A549 (cell line): ENCODE data around the gene NT5E. TPM values are rescaled to one million over a fixed set of nuclear protein-coding genes. Genes with fewer than 3 reads are reported as not detected.

Experiments used
- ATAC-seq, 2 experiments: fragments of 200-7000 bp in 1 of 2; fragments of >200 bp in 1 of 2; cut with Nextera tagmentation in 1 of 2; cut with Tn5 transposase in 1 of 2; 3 replicates each; pipeline versions ENCODE4 v1.8.0 to v1.9.1; 2018 to 2020; ENCODE audit warnings: mild to moderate bottlenecking in 1 of 2, moderate library complexity in 1 of 2
- CTCF ChIA-PET: fragments of 300-600 bp; sonication (Branson Sonifier 250); formaldehyde crosslinking; extraction: SDS; loops from one replicate; lab custom pipeline; 2021; ENCODE audit warnings: antibody characterized with exemption, inconsistent platforms; lab: Yijun Ruan, JAX
- POLR2A ChIA-PET: fragments of 350-600 bp; formaldehyde crosslinking; extraction: SDS; loops from one replicate; lab custom pipeline; 2021; ENCODE audit warnings: antibody characterized with exemption, inconsistent platforms; lab: Yijun Ruan, JAX
- DNase-seq, 2 experiments: peaks; one replicate each; pipeline versions ENCODE4 v3.0.0 to v3.0.0-alpha.2; 2011 to 2016; ENCODE audit warnings: low read depth in 1 of 2, low spot score in 1 of 2
- FAIRE-seq: peaks from 2 replicates; lab custom pipeline; 2011; peaks lifted over from hg19 to GRCh38; lab: Jason Lieb, UNC
- H3K27ac ChIP-seq, 2 experiments: fragments of >200 bp; sonication (Bioruptor Twin); formaldehyde crosslinking; 3 replicates each; pipeline ENCODE4 v1.5.1; 2016 to 2017
- H3K4me1 ChIP-seq: fragments of >200 bp; sonication (Bioruptor Twin); formaldehyde crosslinking; 3 replicates; pipeline ENCODE4 v1.6.1; 2016
- H3K4me2 ChIP-seq: fragments of >200 bp; sonication (Bioruptor Twin); formaldehyde crosslinking; 3 replicates; pipeline ENCODE4 v1.6.1; 2016
- H3K4me3 ChIP-seq: fragments of >200 bp; sonication (Bioruptor Twin); formaldehyde crosslinking; 3 replicates; pipeline ENCODE4 v1.5.1; 2016
- H3K9me3 ChIP-seq: fragments of >200 bp; sonication (Bioruptor Twin); formaldehyde crosslinking; 3 replicates; pipeline ENCODE4 v1.6.1; 2016
- CBX2 ChIP-seq: fragments of 200-600 bp; sonication (generic); IDR thresholded peaks from 2 replicates; pipeline ENCODE4 v1.6.1; 2016; ENCODE audit warnings: low read depth, mild to moderate bottlenecking, borderline replicate concordance
- CEBPB ChIP-seq, 2 experiments: fragments of >200 bp in 1 of 2; sonication (Bioruptor Twin) in 1 of 2; formaldehyde crosslinking in 1 of 2; IDR thresholded peaks; 2 replicates each; pipeline ENCODE4 v1.6.1; 2012 to 2016
- CHD4 ChIP-seq: fragments of 200-600 bp; sonication (generic); IDR thresholded peaks from 2 replicates; pipeline ENCODE4 v1.6.1; 2016; ENCODE audit warnings: antibody characterized with exemption, mild to moderate bottlenecking, borderline replicate concordance
- EHF ChIP-seq: fragments of 250-450 bp; sonication (Bioruptor Pico); IDR thresholded peaks from 2 replicates; pipeline ENCODE4 v1.5.0; 2020; ENCODE audit warnings: mild to moderate bottlenecking
- EHMT2 ChIP-seq: fragments of 200-600 bp; sonication (generic); IDR thresholded peaks from 2 replicates; pipeline ENCODE4 v1.6.1; 2016; ENCODE audit warnings: antibody characterized with exemption, low read depth, mild to moderate bottlenecking, moderate library complexity
- EP300 ChIP-seq, 2 experiments: fragments of >200 bp; sonication (Bioruptor Twin); formaldehyde crosslinking; IDR thresholded peaks; 2 replicates in 1 of 2; 3 replicates in 1 of 2; pipeline ENCODE4 v1.6.1; 2016 to 2017
- FOSL2 ChIP-seq, 2 experiments: fragments of 450-650 bp in 1 of 2; fragments of >200 bp in 1 of 2; sonication (Bioruptor Twin) in 1 of 2; formaldehyde crosslinking; IDR thresholded peaks; 2 replicates each; pipeline versions ENCODE4 v1.5.0 to v1.6.1; 2016 to 2020; ENCODE audit warnings: mild to moderate bottlenecking in 1 of 2, moderate library complexity in 1 of 2
- GATA3 ChIP-seq: IDR thresholded peaks from 2 replicates; pipeline ENCODE4 v1.6.1; 2012; ENCODE audit warnings: borderline replicate concordance
- JUN ChIP-seq, 2 experiments: fragments of >200 bp; sonication (Bioruptor Twin); formaldehyde crosslinking; IDR thresholded peaks; 2 replicates in 1 of 2; 3 replicates in 1 of 2; pipeline ENCODE4 v1.6.1; 2016 to 2017
- MAFK ChIP-seq: fragments of 450-650 bp; IDR thresholded peaks from 2 replicates; pipeline ENCODE4 v1.6.1; 2014; ENCODE audit not compliant: partially characterized antibody
- NPAS2 ChIP-seq: fragments of 250-450 bp; sonication (Bioruptor Pico); IDR thresholded peaks from 2 replicates; pipeline ENCODE4 v1.8.0; 2022; ENCODE audit warnings: mild to moderate bottlenecking, moderate library complexity, borderline replicate concordance
- RAD21 ChIP-seq, 2 experiments: fragments of >200 bp in 1 of 2; sonication (Bioruptor Twin) in 1 of 2; formaldehyde crosslinking in 1 of 2; IDR thresholded peaks in 1 of 2; conservative IDR thresholded peaks in 1 of 2; 2 replicates in 1 of 2; 3 replicates in 1 of 2; pipeline ENCODE4 v1.6.1; 2012 to 2018; ENCODE audit warnings: inconsistent platforms in 1 of 2
- RCOR1 ChIP-seq: fragments of 150-350 bp; IDR thresholded peaks from 2 replicates; pipeline ENCODE4 v1.6.1; 2014; ENCODE audit warnings: antibody characterized with exemption, low read length, low read depth
- RFX5 ChIP-seq: fragments of 450-650 bp; IDR thresholded peaks from 2 replicates; pipeline ENCODE4 v1.7.1; 2014; ENCODE audit warnings: antibody characterized with exemption, mild to moderate bottlenecking, moderate library complexity
- RNF2 ChIP-seq: fragments of 200-600 bp; sonication (generic); IDR thresholded peaks from 2 replicates; pipeline ENCODE4 v1.6.1; 2016; ENCODE audit warnings: low read depth, mild to moderate bottlenecking, antibody characterized with exemption, moderate library complexity, borderline replicate concordance
- SMC3 ChIP-seq: fragments of >200 bp; sonication (Bioruptor Twin); formaldehyde crosslinking; IDR thresholded peaks from 3 replicates; pipeline ENCODE4 v1.6.1; 2018; ENCODE audit warnings: inconsistent platforms
- TFCP2L1 ChIP-seq: fragments of 250-450 bp; sonication (Bioruptor Pico); IDR thresholded peaks from 2 replicates; pipeline ENCODE4 v1.5.0; 2021; ENCODE audit warnings: mild to moderate bottlenecking
- ZSCAN20 ChIP-seq: fragments of 250-450 bp; sonication (Bioruptor Pico); IDR thresholded peaks from 2 replicates; pipeline ENCODE4 v1.8.0; 2022; ENCODE audit warnings: mild to moderate bottlenecking, moderate library complexity
- WGBS: methylation state at CpG from one replicate; pipeline ENCODE4 v1.1.6; 2017; ENCODE audit errors: missing lambda C conversion rate; 5-methylcytosine and 5-hydroxymethylcytosine counted together
- polyA plus RNA-seq, 4 experiments: library from polyadenylated mRNA; depleted of rRNA in 3 of 4; stranded (reverse); fragments of >200 nt; fragmentation: RNase III in 1 of 4; extraction: RNeasy Plus Mini Kit Qiagen cat#74134 plus additional on column Dnase treatment in 1 of 4; gene quantifications; 2 replicates in 3 of 4; 3 replicates in 1 of 4; pipeline ENCODE4 v1.2.3, GENCODE V29; 2011 to 2017
- TF ChIP-seq, protein P1 (sequence below): fragments of 450-650 bp; IDR thresholded peaks from 2 replicates; pipeline ENCODE4 v1.6.1; 2014; ENCODE audit warnings: antibody characterized with exemption
- TF ChIP-seq, protein P2 (sequence below): IDR thresholded peaks from 2 replicates; pipeline ENCODE4 v1.6.1; 2012
- TF ChIP-seq, protein P3 (sequence below): fragments of 250-450 bp; sonication (Bioruptor Pico); IDR thresholded peaks from 2 replicates; pipeline ENCODE4 v1.5.0; 2020; ENCODE audit warnings: low read depth, mild to moderate bottlenecking, moderate library complexity
- TF ChIP-seq, protein P4 (sequence below): fragments of 150-350 bp; IDR thresholded peaks from 2 replicates; pipeline ENCODE4 v1.6.1; 2014; ENCODE audit warnings: low read depth, mild to moderate bottlenecking, low read length

NT5E gene
- polyA plus RNA-seq, 2 of the 4 experiments (the other 2 are of a cell fraction): 18.9 to 54.8 TPM

DNA sequence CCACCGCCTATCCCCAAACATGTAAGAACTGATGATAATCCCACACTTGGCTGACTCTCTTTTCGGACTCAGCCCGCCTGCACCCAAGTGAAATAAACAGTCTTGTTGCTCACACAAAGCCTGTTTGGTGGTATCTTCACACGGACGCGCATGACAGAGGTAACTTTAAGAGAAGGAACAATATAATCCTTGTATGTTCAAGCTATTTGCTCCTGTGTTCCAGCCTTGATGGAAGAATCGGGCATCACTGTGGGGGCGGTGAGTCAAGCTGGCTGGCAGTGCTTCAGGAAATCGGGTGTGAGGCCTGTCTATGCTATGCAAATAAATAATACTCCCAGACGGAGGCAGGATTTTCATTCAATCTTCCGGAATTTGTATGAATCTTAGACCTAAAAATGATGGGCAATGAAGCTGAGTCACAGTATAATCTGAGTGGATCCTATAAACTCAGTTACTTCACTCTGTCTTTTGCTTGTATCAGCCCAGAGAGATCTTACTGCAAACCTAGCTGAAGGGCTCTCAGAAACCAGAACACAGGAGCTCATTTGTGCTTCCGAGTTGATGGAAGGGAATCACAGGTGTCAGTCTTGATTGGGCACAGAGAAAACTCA is 45.2 kb upstream of the NT5E start (continued):
- TF ChIP-seq, protein P1, sequence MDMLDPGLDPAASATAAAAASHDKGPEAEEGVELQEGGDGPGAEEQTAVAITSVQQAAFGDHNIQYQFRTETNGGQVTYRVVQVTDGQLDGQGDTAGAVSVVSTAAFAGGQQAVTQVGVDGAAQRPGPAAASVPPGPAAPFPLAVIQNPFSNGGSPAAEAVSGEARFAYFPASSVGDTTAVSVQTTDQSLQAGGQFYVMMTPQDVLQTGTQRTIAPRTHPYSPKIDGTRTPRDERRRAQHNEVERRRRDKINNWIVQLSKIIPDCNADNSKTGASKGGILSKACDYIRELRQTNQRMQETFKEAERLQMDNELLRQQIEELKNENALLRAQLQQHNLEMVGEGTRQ: no peak
- peak; percentile 49 for TF ChIP-seq MAFK
- no peak for TF ChIP-seq TFCP2L1 (CRISPR knock-in tag)
- TF ChIP-seq RNF2: no peak
- TF ChIP-seq GATA3: peak; percentile 52; the same call in 1 of the 2 replicates
- TF ChIP-seq ZSCAN20 (CRISPR knock-in tag): no peak
- TF ChIP-seq, protein P2, sequence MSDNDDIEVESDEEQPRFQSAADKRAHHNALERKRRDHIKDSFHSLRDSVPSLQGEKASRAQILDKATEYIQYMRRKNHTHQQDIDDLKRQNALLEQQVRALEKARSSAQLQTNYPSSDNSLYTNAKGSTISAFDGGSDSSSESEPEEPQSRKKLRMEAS: peak; percentile 34; the same call in 1 of the 2 replicates
- TF ChIP-seq JUN (IDR thresholded peaks at IDR 0.05): peak in 1 of 2 experiments; percentile 53; a peak in 3 of 5 replicates
- 0 out of 2 replicates have a peak, but pooled peaks have one; percentile 61 for TF ChIP-seq FOSL2 (IDR thresholded peaks at IDR 0.05)
- peak; percentile 73 for TF ChIP-seq FOSL2 (CRISPR knock-in tag; IDR thresholded peaks at IDR 0.05)

DNA sequence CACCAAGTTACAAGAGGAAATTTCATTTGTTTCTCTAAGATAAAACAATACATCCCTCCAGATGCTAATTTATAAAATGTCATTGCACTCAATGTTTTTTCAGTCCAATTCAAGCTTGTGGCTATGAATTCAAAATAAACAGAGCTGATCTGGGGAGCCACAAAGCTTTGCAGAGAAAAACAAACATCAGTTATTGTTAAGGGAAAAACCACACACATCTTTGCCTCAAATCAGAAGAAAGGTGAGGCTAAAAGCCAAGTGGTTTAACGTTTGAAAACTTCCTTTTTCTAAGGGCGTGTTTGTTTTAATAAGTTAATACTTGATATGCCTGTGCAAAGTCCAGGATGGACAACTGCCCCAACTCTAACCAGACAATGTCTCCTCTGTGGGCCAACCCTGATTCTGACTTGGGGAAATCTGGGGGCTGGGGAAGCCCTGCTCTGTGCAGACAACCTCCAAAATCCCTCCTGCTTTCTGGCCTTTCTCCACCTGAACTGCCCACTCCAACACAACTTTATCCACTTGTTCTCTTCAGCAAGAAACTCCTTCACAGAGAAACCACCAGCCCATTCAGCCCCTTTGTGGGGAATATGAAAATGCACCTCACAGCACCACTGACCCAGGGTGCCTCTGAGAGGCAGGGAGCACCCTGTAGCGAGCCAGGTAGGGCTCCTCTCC is 44.6 kb upstream of the NT5E start:
- Histone ChIP-seq H3K4me3 (peak overlapping the region; percentile 36; the same call in 2 of the 3 replicates), H3K4me1 (peaks cover 53% of the 10 kb centered on the region), H3K27ac (peak overlapping the region; percentile 93 to 94), H3K9me3 (no peaks in the 10 kb centered on the region), H3K4me2 (peak overlapping the region; percentile 95)
- POLR2A ChIA-PET: interaction anchor here (1.0 to 3.7 kb wide), 8 partner anchors 41 to 273 kb away, joined by 3 to 52 read pairs (median 6); partner anchors contain the start of genes NT5E and SYNCRIP
- ATAC-seq: peak; percentile 84 to 88
- 0% methylated on average over 3 of the region's 3 CpGs for WGBS
- no peak for TF ChIP-seq CEBPB (IDR thresholded peaks at IDR 0.05)
- TF ChIP-seq EHMT2: 0 out of 2 replicates have a peak, but pooled peaks have one; percentile 24
- no peak for TF ChIP-seq NPAS2
- TF ChIP-seq RCOR1: no peak
- TF ChIP-seq, protein P2: peak; percentile 43; the same call in 1 of the 2 replicates
- no peak for TF ChIP-seq RNF2
- TF ChIP-seq RAD21 (conservative IDR thresholded peaks at IDR 0.05 in 1 of 2, IDR thresholded peaks at IDR 0.05 in 1 of 2): peak; percentile 2 to 26; a peak in 2 of 5 replicates
- 0 out of 3 replicates have a peak, but pooled peaks have one; percentile 9 for TF ChIP-seq SMC3
- TF ChIP-seq GATA3: peak; percentile 60
- TF ChIP-seq RFX5: no peak
- TF ChIP-seq JUN (IDR thresholded peaks at IDR 0.05): peak; percentile 50 to 70; a peak in 3 of 5 replicates
- TF ChIP-seq, protein P3, sequence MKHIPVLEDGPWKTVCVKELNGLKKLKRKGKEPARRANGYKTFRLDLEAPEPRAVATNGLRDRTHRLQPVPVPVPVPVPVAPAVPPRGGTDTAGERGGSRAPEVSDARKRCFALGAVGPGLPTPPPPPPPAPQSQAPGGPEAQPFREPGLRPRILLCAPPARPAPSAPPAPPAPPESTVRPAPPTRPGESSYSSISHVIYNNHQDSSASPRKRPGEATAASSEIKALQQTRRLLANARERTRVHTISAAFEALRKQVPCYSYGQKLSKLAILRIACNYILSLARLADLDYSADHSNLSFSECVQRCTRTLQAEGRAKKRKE (CRISPR knock-in tag): no peak
- TF ChIP-seq CHD4: no peak
- TF ChIP-seq EHF (CRISPR knock-in tag): no peak
- TF ChIP-seq, protein P4, sequence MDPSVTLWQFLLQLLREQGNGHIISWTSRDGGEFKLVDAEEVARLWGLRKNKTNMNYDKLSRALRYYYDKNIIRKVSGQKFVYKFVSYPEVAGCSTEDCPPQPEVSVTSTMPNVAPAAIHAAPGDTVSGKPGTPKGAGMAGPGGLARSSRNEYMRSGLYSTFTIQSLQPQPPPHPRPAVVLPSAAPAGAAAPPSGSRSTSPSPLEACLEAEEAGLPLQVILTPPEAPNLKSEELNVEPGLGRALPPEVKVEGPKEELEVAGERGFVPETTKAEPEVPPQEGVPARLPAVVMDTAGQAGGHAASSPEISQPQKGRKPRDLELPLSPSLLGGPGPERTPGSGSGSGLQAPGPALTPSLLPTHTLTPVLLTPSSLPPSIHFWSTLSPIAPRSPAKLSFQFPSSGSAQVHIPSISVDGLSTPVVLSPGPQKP: no peak
- TF ChIP-seq CBX2: no peak
- peak in 1 of 2 experiments; percentile 38; a peak in 1 of 5 replicates for TF ChIP-seq EP300 (IDR thresholded peaks at IDR 0.05)
- CTCF ChIA-PET: interaction anchor here (0.9 to 4.3 kb wide), 5 partner anchors 30 to 78 kb away, joined by 3 to 21 read pairs (median 4); partner anchors contain the start of gene NT5E
- no peak for FAIRE-seq
- DNase-seq: peak; percentile 25 to 89
